Activated CD8-positive, alpha-beta memory T cell treated with anti-CD3 and anti-CD28 coated beads, Interleukin-2, amount 10 ng/mL, durations not matched to agents 7 days and 5 days (primary cell): ENCODE data around the gene ATP2C2. TPM values are rescaled to one million over a fixed set of nuclear protein-coding genes. Genes with fewer than 3 reads are reported as not detected.
"Not testable (repeated sequence)": the region's sequence is repeated elsewhere in the genome, so short reads cannot be mapped to it uniquely, and the experiment has no call there.

ENCODE experiments used
- ATAC-seq: fragments of 150-1000 bp; cut with Tn5 transposase; one replicate; pipeline ENCODE4 v1.10.0; 2021; ENCODE audit warnings: moderate library complexity
- CTCF ChIA-PET: fragments of 350-600 bp; sonication (Branson Sonifier 250); formaldehyde crosslinking; loops from one replicate; lab custom pipeline; 2021; ENCODE audit warnings: antibody characterized with exemption; lab: Charles Lee
- DNase-seq: peaks from one replicate; pipeline ENCODE4 v3.0.0-alpha.2; 2020
- H3K27ac Mint-ChIP-seq: one replicate; pipeline ENCODE4 v1.8.0; 2021; ENCODE audit warnings: mild to moderate bottlenecking, mixed read lengths
- H3K27me3 Mint-ChIP-seq: one replicate; pipeline ENCODE4 v1.8.0; 2021; ENCODE audit warnings: mixed read lengths
- H3K36me3 Mint-ChIP-seq: one replicate; pipeline ENCODE4 v1.8.0; 2021; ENCODE audit warnings: mild to moderate bottlenecking, mixed read lengths
- H3K4me1 Mint-ChIP-seq: one replicate; pipeline ENCODE4 v1.8.0; 2021; ENCODE audit warnings: mixed read lengths
- H3K4me3 Mint-ChIP-seq: one replicate; pipeline ENCODE4 v1.8.0; 2021; ENCODE audit warnings: mild to moderate bottlenecking, moderate library complexity, mixed read lengths
- H3K9me3 Mint-ChIP-seq: one replicate; pipeline ENCODE4 v1.8.0; 2022; ENCODE audit warnings: low read depth, mixed read lengths
- total RNA-seq, 2 experiments: library from RNA; stranded (reverse); gene quantifications; one replicate each; pipeline ENCODE4 v1.2.3, GENCODE V29; 2021

Gene ATP2C2
- total RNA-seq, 2 experiments from 2014 or later, result not detected

DNA sequence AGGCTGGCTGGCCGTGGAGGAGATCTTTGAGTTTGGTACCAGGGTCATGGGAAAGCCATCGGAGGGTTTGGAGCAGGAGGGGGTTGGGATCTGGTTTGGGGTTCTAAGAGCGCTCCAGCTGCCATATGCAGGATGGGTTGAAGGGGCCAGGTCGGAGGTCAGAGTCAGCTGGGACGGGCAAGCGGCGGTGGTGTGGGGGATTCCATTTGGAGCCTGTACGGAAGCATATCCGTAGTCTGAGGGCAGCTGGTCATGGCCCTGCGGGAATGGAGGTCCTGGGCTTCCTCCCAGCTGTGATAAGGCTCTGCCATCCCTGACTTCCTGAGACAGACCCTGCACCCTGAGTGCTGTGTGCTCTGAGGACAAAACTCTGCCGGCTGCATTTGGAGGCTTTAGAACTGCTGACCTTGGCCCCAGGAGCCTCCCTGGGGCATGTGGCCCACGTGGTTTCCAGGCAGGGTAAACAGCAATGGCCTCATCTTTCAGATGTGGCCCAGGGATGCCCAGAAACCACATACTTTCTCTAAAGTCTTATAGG, 46.5 kb downstream of the ATP2C2 start:
- H3K4me3 Mint-ChIP-seq, result no peak overlapping the region
- peaks cover 11% of the 10 kb centered on the region for H3K27me3 Mint-ChIP-seq
- DNase-seq (no peak), ATAC-seq (no peak)
- no peaks in the 10 kb centered on the region for H3K36me3 Mint-ChIP-seq
- H3K4me1 Mint-ChIP-seq, result no peaks in the 10 kb centered on the region
- no peak overlapping the region for H3K27ac Mint-ChIP-seq
- CTCF ChIA-PET, result no interaction called here
- no peaks in the 10 kb centered on the region for H3K9me3 Mint-ChIP-seq

DNA sequence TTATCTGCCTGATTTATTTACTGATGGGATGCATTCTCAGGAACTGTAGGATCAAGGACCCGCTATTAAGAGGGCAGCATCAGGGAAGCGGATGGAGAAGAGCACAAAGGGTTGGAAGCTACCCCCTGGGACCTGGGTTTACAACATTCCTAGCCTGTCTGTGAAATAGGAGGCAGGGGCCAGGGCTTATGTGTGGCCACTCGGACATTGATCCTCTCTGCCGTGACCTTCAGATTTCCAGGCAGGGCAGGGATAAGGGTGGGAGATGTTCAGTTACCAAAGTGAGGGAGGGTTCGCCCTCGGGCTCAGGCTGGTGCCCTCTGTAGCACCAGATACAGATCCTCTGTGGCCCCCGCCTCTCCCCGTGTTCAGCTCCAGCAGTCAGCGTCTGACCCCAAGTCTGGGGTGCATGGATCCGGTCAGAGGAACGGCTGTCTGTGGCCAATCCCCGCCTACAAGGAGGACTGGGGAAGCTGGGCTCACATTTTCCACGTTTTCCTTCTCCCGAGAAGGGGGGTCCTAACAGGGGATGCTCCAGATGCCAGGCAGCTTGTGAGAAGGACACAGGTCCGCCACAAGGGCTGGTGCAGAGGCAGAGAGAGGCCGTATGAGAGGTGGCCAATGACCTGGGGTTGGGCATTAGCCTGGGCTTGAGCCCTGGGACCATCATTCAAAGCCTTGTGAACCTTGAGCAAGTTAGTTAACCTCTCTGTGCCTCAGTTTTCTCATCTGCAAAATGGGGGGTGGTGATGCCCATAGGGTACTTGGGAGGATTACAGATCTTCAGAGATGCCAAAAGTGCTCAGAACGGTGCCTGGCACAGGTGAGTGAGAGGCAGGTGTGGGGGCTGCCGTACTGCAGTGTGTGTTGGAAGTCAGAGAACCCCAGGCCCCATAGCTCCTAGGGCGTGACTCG, 48.3 kb downstream of the ATP2C2 start:
- CTCF ChIA-PET, result no interaction called here
- DNase-seq (no peak), ATAC-seq (no peak)
- peaks cover 6% of the 10 kb centered on the region for H3K4me1 Mint-ChIP-seq
- no peak overlapping the region for H3K27ac Mint-ChIP-seq
- no peaks in the 10 kb centered on the region for H3K36me3 Mint-ChIP-seq
- no peak overlapping the region for H3K4me3 Mint-ChIP-seq
- H3K27me3 Mint-ChIP-seq, result peaks cover 9% of the 10 kb centered on the region
- no peaks in the 10 kb centered on the region for H3K9me3 Mint-ChIP-seq

DNA sequence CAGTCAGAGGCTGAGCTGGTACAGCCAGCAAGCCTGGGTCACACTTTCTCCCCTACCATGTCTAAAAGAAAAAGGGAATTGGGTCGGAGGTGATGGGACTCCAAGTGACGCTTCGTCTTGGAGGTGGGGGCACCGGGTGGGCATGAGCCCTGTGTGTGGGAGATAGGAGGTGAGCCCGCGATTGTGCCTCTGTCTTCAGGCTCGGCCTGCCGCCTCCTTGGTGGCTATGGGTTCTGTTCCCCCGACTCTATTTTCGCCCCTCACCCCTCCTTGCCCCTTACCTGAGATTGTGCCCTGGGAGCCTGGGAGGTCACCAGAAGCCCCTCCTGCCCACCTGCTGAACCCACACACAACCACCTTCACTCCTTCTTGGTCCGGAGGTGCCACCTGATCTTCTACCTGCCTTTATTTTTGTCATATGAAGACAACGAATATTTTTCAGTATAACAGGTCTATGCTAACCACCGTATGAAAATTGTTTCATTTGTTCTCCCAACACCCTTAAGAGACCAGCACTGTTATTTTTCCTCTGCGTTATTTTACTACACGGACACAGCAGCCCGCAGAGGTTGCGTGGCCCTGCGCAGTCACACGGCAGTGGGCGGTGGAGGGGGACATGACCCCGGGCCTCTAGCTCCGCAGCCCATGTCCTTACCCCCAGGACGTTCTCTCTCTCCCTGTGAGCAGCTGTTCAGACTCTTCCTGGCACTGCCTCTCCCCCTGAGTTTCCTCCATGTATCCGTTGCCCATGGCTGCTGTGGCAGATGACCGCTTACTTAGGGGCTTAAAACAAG, 49.9 kb downstream of the ATP2C2 start:
- H3K27ac Mint-ChIP-seq, result no peak overlapping the region
- no peaks in the 10 kb centered on the region for H3K9me3 Mint-ChIP-seq
- DNase-seq, result no peak
- no peaks in the 10 kb centered on the region for H3K36me3 Mint-ChIP-seq
- CTCF ChIA-PET, result no interaction called here
- H3K4me3 Mint-ChIP-seq, result no peak overlapping the region
- ATAC-seq, result no peak
- peaks cover 9% of the 10 kb centered on the region for H3K27me3 Mint-ChIP-seq
- H3K4me1 Mint-ChIP-seq, result peaks cover 7% of the 10 kb centered on the region

DNA sequence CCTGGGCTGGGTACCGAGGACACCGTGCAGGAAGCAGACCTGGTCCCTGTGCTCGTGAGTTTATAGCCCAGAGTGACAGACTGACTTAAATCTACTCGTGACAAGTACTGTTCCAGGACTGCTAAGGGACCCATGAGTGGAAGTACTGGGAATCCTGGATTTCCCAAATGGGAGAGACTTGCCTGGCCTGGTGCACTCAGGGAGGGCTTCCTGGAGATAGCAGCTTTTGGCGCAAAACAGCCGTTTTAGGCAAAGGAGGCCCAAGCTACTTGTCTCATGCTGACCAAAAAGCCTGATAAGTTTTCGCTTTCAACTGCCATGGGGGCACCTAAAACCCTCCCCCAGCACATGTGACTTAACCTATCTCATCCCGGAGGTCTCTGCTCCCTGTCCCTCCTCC, 51.4 kb downstream of the ATP2C2 start:
- CTCF ChIA-PET, result no interaction called here
- H3K9me3 Mint-ChIP-seq, result no peaks in the 10 kb centered on the region
- peaks cover 9% of the 10 kb centered on the region for H3K27me3 Mint-ChIP-seq
- ATAC-seq, result no peak
- no peaks in the 10 kb centered on the region for H3K36me3 Mint-ChIP-seq
- DNase-seq, result no peak
- H3K27ac Mint-ChIP-seq, result no peak overlapping the region
- peaks cover 7% of the 10 kb centered on the region for H3K4me1 Mint-ChIP-seq
- no peak overlapping the region for H3K4me3 Mint-ChIP-seq

DNA sequence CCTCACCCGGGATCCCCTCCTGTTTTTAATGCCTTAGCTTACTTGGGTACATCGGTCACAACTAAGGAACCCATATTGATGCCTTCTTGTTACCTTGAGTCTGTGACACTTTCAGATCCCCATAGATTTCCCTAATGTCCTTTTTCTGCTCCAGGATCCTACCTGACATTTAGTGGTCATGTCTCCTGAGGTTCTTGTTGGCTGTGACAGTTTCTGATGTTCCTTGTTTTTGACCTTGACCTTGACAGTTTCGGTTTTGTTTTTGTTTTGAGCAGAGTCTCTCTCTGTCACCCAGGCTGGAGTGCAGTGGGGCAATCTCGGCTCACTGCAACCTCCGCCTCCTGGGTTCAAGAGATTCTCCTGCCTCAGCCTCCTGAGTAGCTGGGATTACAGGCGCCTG, 52.2 kb downstream of the ATP2C2 start:
- H3K27ac Mint-ChIP-seq, result peak overlapping the region; percentile 42
- DNase-seq, H3K4me3 Mint-ChIP-seq, ATAC-seq, H3K9me3 Mint-ChIP-seq, H3K36me3 Mint-ChIP-seq, H3K4me1 Mint-ChIP-seq, CTCF ChIA-PET, H3K27me3 Mint-ChIP-seq: not testable (repeated sequence)

DNA sequence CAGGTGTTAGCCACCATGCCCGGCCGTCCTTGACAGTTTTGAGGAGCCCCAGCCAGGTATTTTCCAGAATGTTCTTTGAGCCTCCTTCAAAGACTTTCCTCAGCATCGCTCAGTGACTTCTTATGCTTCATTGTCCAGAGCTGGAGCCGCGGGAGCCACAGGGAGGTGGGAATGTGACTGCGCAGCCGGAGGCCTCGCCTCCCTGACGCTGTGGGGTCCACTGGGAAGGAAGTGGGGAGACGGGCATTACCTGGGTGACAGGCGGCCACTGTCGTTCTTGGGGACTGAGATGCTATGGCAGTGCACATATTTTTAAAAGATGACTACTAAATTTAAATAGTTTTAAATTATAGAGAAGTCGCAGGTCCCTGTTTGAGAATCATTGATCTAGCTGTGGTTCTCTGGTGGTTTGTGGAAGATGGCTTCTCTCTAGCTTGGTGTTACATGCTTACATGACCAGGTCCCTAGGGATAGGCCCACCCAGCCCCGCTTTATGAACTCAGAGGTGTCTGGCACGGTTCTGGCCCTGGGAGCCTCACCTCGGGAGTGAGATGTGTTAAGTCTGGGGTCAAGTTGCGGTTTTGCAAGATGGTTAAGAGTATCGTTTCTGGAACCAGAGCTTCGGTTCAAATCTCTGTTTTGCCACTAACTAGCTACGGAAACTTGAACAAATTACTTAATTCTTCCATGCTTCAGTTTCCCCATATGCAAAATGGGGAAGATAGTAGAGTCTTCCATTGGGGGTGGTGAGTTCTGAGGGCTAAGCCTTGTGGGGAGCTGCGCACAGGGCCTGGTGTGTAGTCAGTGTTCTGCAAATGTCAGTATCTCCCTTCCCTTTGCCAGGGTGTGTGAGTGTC, 53.0 kb downstream of the ATP2C2 start:
- Mint-ChIP-seq H3K27me3 (peaks cover 3% of the 10 kb centered on the region), H3K9me3 (no peaks in the 10 kb centered on the region), H3K27ac (no peak overlapping the region), H3K36me3 (no peaks in the 10 kb centered on the region), H3K4me1 (peaks cover 7% of the 10 kb centered on the region), H3K4me3 (no peak overlapping the region)
- no peak for DNase-seq
- ATAC-seq, result no peak
- CTCF ChIA-PET, result no interaction called here

DNA sequence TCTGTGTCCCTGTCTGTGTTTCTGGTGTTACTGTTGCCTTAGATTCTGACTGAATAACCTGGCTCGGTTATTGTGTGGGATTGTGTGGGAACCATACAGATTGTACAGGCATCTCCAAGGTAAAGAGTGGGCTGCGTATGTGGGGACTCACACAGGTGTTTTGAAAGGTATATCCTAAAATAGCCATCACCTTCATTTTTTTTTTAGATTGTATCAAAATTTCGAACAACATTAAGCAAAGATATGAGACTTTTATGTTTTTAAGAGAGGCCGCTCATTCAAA, 53.5 kb downstream of the ATP2C2 start:
- Mint-ChIP-seq H3K9me3 (no peaks in the 10 kb centered on the region), H3K27ac (no peak overlapping the region), H3K4me1 (peaks cover 7% of the 10 kb centered on the region), H3K4me3 (no peak overlapping the region), H3K36me3 (no peaks in the 10 kb centered on the region), H3K27me3 (peaks cover 5% of the 10 kb centered on the region)
- DNase-seq, result no peak
- ATAC-seq, result no peak
- CTCF ChIA-PET, result no interaction called here

DNA sequence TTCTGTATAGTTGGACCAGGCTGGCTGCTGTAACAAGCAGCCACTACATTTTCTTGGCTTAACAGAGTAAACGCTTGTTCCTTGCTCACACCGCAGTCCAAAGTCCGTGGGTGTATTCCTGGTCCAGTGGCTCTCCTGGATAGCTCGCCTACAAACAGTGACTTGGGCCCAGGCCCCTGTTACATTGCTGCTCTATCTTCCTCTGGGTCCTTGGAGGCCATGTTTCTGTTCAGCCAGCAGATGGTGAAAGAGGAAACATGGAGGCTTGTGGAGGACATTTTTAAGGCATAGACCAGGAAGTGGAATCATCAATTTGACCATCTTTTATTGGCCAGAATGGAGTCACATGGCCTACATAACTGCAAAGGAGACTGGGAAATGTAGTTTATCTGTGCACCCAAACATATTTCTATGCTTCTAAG, 55.1 kb downstream of the ATP2C2 start:
- ATAC-seq (peak; percentile 58), DNase-seq (no peak)
- Mint-ChIP-seq H3K4me1 (peaks cover 7% of the 10 kb centered on the region), H3K9me3 (no peaks in the 10 kb centered on the region), H3K36me3 (no peaks in the 10 kb centered on the region), H3K27me3 (peaks cover 5% of the 10 kb centered on the region), H3K4me3 (no peak overlapping the region), H3K27ac (no peak overlapping the region)
- CTCF ChIA-PET, result interaction anchor here (1.6 kb wide), 1 partner anchor 83 kb away, joined by 3 read pairs; no protein-coding TSS in a partner anchor

DNA sequence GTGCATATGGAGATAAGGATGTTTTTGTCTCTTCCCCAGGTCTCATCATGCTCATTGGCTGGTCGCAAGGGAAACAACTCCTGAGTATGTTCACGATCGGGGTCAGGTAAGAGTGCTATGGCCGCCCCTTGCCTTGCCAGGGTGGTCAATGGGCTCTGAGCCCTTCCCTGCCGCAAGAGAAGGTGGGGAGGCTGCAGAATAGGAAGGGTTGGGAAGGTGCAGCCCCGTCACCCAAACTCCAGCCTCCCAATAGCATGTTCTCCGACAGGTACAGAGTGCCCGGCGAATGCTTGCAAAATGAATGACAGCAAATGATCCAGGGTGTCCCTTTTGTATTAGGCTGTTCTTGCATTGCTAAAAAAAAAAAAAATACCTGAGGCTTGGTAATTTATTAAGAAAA, 57.4 kb downstream of the ATP2C2 start:
- CTCF ChIA-PET, result no interaction called here
- no peak overlapping the region for H3K27ac Mint-ChIP-seq
- H3K9me3 Mint-ChIP-seq, result no peaks in the 10 kb centered on the region
- H3K4me1 Mint-ChIP-seq, result peaks cover 4% of the 10 kb centered on the region
- DNase-seq (no peak), ATAC-seq (no peak)
- no peaks in the 10 kb centered on the region for H3K36me3 Mint-ChIP-seq
- H3K27me3 Mint-ChIP-seq, result peaks cover 10% of the 10 kb centered on the region
- H3K4me3 Mint-ChIP-seq, result no peak overlapping the region

DNA sequence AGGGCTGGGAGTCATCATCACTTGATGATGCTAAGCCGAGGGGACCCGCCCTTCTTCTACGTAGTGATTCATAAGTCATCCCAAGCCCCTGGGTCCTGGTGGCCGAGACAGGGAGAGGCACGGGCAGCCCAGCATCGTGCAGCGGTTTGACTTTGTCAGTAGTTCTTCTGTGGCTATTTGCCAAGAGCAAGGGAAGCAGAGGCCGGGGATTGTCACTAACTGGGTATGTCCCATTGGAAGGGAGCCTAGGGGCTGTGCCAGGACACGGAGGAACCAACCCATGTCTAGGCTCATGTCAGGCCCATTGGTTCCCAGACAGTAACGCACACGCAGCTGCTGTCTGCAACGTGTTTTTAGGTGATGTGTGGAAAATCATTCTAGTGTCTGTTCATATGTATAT, 58.5 kb downstream of the ATP2C2 start:
- ATAC-seq (no peak), DNase-seq (no peak)
- peaks cover 19% of the 10 kb centered on the region for H3K27me3 Mint-ChIP-seq
- H3K4me1 Mint-ChIP-seq, result no peaks in the 10 kb centered on the region
- H3K27ac Mint-ChIP-seq, result no peak overlapping the region
- H3K9me3 Mint-ChIP-seq, result no peaks in the 10 kb centered on the region
- no peaks in the 10 kb centered on the region for H3K36me3 Mint-ChIP-seq
- CTCF ChIA-PET, result no interaction called here
- H3K4me3 Mint-ChIP-seq, result no peak overlapping the region

DNA sequence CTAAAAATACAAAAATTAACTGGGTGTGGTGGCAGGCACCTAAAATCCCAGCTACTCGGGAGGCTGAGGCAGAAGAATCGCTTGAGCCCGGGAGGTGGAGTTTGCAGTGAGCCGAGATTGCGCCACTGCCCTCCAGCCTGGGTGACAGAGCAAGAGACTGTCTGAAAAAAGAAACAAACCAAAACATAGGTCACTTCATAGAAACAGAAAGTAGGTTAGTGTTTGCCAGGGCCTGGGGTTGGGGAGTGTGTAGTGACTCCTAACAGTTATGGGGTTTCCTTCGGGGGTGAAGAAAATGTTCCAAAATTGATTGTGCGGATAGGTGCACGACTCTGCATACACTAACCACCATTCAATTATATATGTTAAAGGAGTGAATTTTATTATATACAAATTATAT, 59.2 kb downstream of the ATP2C2 start:
- no peak overlapping the region for H3K27ac Mint-ChIP-seq

DNA sequence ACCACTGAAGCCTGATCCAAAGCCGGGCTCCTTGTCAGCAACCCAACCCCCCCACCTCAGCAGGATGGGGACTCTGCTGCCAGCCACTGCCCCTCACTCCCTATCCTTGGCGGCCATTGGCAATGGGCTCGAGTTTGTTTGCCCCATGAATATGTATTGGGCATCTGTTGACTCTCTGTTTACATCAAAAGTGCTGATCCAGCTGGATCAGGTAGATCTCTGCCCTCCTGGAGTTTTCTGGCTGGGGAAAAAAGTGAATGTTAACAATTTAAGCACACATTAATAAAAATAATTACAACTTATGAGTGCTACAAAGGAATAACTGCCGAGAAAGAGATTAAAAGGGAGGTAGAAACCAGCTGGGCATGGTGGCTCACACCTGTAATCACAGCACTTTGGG, 62.5 kb downstream of the ATP2C2 start:
- H3K36me3 Mint-ChIP-seq, result no peaks in the 10 kb centered on the region
- no peak overlapping the region for H3K27ac Mint-ChIP-seq
- CTCF ChIA-PET, result no interaction called here
- no peaks in the 10 kb centered on the region for H3K4me1 Mint-ChIP-seq
- DNase-seq, result no peak
- no peak overlapping the region for H3K4me3 Mint-ChIP-seq
- ATAC-seq, result no peak
- no peaks in the 10 kb centered on the region for H3K9me3 Mint-ChIP-seq
- H3K27me3 Mint-ChIP-seq, result peaks cover 20% of the 10 kb centered on the region

More for the DNA sequence above, 59.2 kb downstream of the ATP2C2 start:
- H3K9me3 Mint-ChIP-seq, result no peaks in the 10 kb centered on the region
- no peaks in the 10 kb centered on the region for H3K36me3 Mint-ChIP-seq
- no peak for DNase-seq
- H3K27me3 Mint-ChIP-seq, result peaks cover 20% of the 10 kb centered on the region
- no peak overlapping the region for H3K4me3 Mint-ChIP-seq
- CTCF ChIA-PET, result no interaction called here
- no peaks in the 10 kb centered on the region for H3K4me1 Mint-ChIP-seq
- ATAC-seq, result no peak

DNA sequence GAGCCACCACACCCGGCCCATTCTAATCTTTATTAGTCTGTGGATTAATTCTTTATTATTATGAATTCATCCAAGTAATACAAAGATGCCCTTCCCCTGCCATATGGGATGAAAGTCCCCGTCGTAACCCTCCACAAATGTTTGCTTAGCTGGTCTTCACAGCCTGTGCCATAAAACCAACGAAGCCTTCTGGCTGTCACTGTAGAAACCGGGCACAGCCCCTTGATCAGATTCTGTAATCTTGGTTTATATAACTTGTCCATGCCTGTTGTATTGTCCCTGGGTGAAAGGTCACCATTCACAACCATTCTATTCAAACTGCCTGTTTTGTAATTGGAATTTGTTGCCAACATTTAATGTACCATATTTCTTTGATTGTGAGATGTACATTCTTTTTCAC, 66.5 kb downstream of the ATP2C2 start:
- Mint-ChIP-seq H3K27ac (no peak overlapping the region), H3K4me1 (no peaks in the 10 kb centered on the region), H3K9me3 (no peaks in the 10 kb centered on the region), H3K27me3 (peaks cover 16% of the 10 kb centered on the region), H3K4me3 (no peak overlapping the region), H3K36me3 (no peaks in the 10 kb centered on the region)
- CTCF ChIA-PET, result no interaction called here
- DNase-seq (no peak), ATAC-seq (no peak)
